ENCODE measurements around the gene NUAK2. TPM values are rescaled to one million over a fixed set of nuclear protein-coding genes. Genes with fewer than 3 reads are reported as not detected.
A peak's percentile ranks its signal among the peaks of the same experiment; 100 is the strongest.

NUAK2 gene
- total and polyA plus RNA-seq, 2 of the 4 experiments (the other 2 are of a cell fraction): 7.2 to 17.6 TPM

GRCh38 chr1:205284420-205285144 is 37.0 kb downstream of the NUAK2 start (continued):
- TF ChIP-seq USF2 (IDR thresholded peaks at IDR 0.05; ENCODE audit: low read depth, low read length) (no peak), POLR2A (IDR thresholded peaks at IDR 0.05; ENCODE audit: low read depth, low read length) (peak; percentile 63)
